NK-92 (cell line): Measurements from ENCODE around the gene SRP14.

Experiments used
- DNase-seq: peaks from one replicate; lab custom pipeline; 2025; ENCODE audit not compliant: unreplicated experiment; lab: John Stamatoyannopoulos, UW

The SRP14 gene

DNA sequence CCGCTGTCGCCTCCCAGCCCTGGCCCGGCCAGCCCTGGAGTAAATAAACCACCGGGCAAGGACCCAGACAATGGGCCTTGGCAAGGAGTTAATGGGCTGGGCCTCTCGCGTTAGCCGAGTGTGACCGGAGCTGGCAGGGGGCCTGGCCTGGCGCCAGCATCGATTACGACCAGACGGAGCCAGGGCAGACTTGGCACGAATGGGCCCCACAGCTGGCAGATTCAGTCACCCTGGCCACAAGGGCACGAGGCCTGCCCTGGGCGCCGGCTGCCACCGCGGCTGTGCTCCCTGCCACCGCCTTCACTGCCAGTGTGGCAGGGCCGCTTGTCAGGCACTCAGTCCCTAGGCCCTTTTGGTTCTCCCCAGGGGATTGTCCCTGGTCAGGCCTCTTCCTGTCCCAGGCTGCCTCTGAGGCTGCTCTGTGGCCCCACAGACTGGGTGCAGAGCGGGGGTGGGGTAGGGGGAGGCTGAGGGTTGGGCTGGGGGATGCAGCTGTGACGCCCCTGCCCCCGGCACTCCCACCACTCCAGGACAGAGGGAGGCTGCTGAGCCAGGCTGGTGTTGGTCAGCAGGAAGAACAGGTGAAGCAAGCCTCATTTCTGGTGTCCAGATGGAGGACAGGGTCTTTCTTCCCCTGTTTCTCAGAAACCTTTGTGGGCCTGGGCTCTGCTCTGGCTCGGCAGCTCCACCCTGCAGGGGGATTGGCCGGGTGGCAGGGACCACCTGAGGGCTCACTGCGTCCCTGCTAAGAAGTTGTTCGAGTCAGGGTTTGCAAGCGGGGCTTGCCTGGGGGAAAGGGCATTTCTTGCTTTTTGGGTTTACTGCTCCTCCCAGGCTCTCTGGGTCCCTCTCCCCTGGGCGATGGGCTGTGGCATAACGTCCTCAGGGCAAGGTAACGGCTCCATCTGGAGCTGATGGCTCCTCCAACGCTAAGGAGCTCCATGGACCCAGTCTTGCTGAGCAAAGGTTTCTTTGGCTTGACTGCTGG, 30.5 kb upstream of the SRP14 start:
- DNase-seq, result no peak

DNA sequence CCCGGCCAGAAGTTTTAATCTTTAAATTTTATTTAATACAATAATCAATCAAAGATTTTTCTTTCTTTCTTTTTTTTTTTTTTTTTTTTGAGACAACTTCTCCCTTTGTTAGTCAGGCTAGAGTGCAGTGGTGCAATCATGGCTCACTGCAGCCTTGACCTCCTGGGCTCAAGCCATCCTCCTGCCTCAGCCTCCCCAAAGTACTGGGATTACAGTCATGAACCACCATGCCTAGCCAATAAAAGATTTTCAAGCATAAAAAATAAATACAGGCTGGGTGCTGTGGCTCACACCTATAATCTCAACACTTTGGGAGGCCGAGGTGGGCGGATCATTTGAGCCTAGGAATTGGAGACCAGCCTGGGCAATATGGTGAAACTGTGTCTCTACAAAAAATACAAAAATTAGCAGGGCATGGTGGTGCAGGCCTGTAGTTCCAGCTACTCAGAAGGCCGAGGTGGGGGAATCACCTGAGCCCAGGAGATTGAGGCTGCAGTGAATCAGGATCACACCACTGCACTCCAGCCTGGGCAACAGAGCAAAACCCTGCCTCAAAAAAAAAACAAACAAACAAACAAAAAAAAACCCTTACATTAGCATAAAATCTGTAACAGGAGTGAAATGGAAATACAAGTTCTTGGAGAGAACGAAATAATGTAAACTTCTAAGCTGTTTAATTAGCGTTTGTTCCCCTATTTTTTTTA, 29.1 kb upstream of the SRP14 start:
- no peak for DNase-seq

DNA sequence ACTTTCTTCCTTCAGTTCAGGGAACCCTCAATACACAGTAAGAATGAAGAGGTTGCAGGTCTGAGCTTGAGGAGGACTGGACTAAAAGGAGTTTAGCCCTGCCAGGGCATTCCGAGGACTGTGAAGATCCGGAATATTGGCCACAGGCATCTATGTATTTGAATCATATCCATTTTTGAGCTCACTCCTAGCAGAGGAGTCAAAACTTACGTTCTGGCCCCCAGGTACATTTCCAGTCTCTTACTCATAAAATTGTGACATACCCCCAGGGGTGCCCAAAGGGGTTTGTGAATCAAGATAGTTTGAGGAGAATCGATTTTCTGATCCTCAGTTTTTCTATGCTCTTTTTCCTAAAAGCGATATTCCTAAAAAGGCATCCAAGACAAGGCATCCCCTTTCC, 27.6 kb upstream of the SRP14 start:
- DNase-seq, result no peak

- DNase-seq, result no peak
Observed at GRCh38 chr15:40065166-40065565, 26.2 kb upstream of the SRP14 start.

DNA sequence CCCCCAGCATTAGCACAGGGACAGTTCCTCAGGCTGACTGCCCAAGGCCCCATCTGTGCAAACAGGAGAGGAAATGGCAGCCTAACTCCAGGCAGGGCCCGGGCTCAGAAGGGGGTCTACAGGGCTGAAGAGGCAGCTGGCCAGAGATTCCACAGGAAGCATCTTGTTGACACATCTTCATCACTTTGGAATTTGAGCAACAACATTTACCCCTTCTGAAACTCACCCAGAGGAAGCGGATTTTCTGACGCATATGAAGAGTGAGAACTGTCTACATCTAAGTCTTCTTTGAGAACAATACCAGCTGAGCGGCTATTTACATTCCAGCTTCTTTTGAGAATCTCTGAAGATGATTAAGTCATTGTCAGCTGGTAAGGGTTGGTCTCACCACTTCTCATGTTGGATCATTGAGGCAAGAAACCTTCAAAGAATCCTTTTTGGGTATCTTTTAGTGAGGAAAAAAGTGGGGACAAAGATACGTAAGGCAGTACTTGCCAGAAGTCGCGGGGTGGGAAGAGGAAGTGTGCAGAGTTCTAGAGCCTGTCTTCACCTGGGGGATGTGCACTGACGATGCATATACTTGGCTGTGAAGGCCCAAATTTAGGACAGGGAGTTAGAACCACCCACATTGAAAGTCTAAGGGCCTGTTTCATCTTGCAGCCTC, 25.4 kb upstream of the SRP14 start:
- DNase-seq, result no peak

DNA sequence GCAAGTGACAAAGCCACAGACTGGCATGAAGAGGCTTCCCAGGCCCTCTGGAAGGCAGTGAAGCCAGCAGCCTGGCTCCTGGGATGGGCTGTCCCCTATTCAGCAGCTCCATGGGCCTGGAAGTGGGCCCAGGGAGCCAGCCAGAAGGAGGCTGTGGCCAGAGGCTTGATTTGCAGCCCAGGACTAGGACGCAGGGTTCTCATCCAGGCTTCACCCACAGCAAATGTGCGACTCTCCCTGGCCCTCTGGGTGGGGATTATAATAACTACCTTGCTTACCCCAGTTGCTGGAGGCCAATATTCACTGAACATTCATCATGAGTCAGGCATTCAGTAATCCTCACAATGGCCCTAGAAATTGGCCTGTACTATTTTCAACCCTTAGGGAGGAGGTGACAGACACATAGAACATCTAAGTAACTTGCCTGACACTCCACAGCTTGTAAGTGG, 24.6 kb upstream of the SRP14 start:
- DNase-seq, result no peak

DNA sequence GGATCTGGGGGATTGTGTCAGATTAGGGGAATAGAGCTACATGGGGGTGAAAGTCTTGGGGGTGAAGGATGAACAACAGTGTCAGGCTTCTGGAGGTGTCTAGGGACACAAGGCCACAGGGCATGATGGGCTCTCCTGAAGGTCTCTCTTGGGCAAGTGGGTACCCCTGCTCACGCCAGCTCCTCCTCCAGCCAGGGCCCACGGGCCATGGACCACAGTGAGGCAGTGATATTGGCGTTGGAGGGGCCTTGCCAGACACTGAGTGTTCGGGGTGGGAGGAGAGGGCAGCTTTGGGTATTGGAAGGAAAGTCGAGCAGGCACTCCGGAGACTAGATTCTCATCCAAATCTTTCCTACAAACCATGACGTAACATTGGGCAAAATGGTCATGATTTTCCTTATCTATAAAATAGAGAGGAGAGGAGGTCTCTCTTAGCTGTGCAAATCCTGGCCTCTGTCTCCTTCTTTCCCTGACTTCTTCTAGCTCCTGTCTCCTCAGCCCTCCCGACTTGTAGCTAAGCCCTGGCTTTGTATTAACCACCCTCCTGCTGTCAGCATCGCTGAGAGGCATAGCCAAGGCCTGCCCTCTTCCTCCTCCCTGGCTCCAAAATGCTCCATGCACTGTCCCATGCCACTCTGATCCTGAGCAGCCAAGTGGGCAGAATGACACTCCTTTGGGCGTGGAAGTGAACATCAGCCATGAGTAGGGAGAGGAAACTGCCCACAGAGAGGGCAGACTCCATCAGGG, 24.0 kb upstream of the SRP14 start:
- DNase-seq, result no peak

DNA sequence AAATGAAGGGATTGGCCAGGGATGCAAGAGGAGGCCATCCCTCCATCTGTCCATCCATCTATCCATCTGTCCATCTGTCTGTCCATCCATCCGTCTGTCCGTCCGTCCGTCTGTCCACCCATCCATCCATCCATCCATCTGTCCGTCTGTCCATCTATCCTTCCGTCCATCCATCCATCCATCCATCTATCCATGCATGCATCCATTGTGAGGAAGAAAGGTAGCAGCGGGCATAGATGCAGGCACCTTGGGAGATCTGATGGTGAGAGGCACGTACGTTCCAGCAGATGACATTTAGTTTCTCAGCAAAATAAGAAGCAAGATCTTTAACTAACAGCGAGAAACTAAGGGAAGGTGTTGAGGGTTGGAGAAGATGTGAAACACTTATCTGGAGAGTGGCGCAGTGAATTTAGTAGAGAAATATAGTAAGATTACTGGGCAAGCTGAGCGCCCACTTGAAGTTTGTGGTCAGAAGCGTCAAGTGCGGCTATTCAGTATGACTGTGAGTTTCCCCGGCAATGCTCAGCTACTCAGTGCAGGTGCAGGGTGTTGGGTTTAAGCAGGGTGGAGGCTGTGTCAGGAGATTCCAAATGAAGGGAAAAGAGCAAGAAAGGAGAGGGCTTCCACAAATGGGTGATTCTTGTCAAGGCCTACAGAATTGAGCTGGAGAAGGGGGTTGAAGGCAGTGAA, 22.4 kb upstream of the SRP14 start:
- no peak for DNase-seq

DNA sequence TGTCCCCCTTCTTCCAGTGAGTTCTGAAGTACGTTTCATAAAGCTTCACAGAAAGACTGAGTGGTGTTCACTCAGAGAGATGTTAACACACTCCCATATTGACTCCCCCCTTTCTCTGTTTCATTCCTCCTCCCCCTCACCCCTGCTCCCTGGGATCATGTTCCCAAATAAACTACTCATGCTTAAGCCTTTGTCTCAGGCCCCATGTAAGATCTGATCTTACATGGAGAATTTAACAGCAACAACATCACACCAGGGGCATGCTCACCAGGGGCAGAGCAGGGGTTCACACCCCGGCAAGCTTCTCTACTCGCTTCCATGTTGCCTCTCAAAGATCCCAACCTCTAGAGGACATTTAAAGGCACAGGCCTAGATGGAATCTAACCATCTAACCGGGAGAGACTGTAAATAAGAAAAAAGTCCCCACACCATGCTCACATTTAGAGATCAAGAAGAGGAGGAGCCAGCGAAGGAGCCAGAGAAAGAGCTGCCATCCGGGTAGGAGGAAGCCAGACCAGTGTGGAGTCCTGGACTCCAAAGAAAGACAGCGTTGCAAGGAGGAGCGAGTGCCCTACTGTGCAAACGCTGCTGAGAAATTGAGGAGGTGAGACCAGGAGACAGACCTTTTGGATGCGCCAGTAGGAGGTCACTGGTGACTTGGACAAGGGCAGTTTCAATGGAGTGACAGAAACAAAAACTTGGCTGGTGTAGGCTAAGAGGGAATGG, 21.4 kb upstream of the SRP14 start:
- no peak for DNase-seq

GRCh38 chr15:40059821-40060220, 20.8 kb upstream of the SRP14 start:
- no peak for DNase-seq

DNA sequence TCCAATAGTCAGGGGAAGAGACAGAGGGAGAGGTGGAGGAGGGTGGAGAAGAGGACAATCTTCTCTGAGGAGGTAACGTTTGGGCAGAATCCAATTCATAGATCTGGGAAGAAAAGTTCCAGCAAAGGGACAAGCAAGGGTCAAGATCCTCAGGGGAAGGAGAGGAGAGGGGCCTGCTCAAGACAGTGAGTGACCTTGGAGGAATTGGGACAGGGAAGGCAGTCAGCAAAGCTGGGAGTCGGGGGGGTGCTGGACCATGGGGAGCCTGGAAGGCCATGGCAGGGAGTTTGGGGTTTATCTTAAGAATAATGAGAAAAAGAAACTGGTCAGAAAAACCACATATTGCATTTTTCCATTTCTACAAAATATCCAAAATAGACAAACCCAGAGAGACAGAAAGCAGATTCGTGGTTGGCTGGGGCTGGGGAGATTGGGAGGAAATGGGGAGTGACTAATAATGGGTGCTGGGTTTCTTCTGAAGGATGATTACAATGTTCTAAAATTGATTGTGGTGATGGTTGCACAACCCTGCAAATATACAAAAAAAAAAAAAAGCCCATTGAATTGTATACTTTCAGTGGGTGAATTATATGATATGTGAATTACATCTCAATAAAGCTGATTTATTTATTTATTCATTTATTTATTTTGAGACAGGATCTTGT, 19.6 kb upstream of the SRP14 start:
- no peak for DNase-seq

- no peak for DNase-seq
Observed at GRCh38 chr15:40055576-40056293, 16.8 kb upstream of the SRP14 start.

- DNase-seq, result no peak
Observed at GRCh38 chr15:40054855-40055575, 16.0 kb upstream of the SRP14 start.

GRCh38 chr15:40054605-40054854, 15.5 kb upstream of the SRP14 start:
- no peak for DNase-seq

DNA sequence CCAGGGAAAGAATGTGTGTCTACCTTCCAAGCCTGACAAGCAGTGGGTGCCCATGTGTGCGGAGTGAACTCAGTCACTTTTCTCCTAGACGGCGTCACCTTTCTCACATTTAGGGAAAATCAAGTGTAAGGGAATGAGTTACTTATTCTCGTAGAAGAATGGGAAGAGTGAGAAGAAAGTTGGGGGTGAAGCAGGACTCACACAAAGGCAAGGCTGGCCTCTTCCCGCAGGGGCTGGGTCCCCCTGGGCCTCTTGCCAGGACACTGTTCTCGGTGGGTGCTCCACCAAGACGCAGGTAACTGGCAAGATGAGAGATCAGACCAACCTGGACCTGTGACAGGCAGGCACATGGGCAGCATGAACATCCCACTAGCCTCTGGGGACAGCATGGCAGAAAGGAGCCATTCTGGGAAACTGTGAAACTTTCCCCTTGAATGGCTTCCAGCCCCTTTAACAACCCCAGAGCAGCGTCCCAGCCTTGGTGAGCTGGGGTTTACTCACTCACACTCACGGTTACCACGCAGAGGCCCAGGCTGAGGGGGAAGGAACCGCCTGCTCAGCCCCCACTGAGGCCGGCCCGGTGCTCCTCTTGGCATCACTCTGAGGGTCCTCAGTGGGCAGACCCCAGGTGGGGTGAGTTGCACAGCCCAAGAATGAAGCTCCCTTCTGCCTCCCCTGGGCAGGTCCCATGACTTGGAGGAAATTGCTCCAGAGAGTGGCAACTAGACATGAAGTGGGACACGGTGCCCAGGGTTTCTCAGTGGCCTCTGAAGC, 15.0 kb upstream of the SRP14 start:
- DNase-seq, result no peak

DNA sequence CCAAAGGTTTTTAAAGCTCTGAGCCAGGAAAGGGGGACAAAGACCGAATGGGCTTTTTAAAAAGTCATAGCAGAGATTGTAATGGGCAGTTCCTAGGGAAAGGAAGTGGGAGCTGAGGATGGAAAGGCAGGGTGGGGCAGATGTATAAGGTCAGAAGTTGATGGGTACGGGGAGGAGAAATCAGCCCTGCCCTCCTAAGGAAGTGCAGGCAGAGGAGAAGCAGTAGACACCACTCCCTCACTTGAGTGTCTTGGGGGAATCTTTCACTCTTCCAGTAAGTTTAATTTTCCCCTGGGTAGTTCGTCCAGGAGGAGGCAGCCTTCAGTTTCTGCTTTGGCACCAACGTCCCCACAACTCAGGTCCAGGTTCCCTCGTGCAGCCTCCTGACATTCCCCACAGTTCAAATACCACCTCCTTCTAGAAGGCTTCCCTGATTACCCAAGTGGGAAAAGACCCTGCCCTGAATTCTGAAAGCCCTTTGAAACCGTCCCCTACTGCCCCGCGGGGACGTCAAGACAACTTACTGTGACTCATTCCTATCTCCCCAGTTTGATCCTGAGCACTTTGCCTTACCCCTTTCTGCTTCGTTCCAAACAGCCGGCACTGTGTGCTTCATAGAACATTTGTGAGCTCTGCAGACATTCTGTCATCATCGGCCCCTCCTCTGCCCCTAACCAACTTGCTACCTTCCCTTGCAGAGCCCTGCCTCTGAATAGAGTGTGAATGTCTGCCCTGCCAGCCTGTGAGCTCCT, 14.3 kb upstream of the SRP14 start:
- DNase-seq, result no peak

DNA sequence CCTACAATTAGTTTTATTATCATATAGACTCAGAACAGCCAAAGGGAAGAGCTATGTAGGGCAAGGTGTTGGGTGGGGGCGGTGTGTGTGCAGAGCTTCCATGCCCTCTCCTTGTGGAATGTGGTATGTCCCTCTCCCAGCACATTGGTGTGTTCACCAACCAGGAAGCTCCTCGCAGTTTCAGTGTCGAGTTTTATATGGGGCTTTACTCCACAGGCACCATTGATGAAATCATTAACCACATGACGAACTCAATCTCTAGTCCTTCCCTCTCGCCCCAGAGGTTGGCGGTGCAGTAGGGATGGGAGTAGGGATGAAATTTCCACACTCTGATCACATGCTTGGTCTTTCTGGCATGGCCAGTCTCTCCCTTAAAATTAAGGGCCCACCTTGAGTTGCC, 13.6 kb upstream of the SRP14 start:
- DNase-seq, result no peak
